Stimulated activated effector memory CD8-positive, alpha-beta T cell treated with anti-CD3 and anti-CD28 coated beads, Interleukin-12 subunit alpha, Interleukin-12 subunit beta, amount 100 ng/mL, for 72 hours (primary cell): ENCODE measurements around the gene TSBP1.

ENCODE experiments used
- ATAC-seq: fragments of 150-1000 bp; cut with Tn5 transposase; 2 replicates; pipeline ENCODE4 v1.10.0; 2021
- DNase-seq, 2 donors: peaks; one replicate each; pipeline ENCODE4 v3.0.0; 2021 to 2022; ENCODE audit warnings: low spot score in 2 of 2
- H3K27ac Mint-ChIP-seq: one replicate; pipeline ENCODE4 v1.8.0; 2022; ENCODE audit warnings: mild to moderate bottlenecking, mixed read lengths
- H3K36me3 Mint-ChIP-seq: one replicate; pipeline ENCODE4 v1.8.0; 2022; ENCODE audit warnings: mild to moderate bottlenecking, mixed read lengths
- H3K4me1 Mint-ChIP-seq: one replicate; pipeline ENCODE4 v1.8.0; 2022; ENCODE audit warnings: mixed read lengths
- H3K4me3 Mint-ChIP-seq: one replicate; pipeline ENCODE4 v1.8.0; 2022; ENCODE audit warnings: mild to moderate bottlenecking, mixed read lengths
- H3K9me3 Mint-ChIP-seq: one replicate; pipeline ENCODE4 v1.8.0; 2022; ENCODE audit warnings: mixed read lengths

Gene TSBP1, protein sequence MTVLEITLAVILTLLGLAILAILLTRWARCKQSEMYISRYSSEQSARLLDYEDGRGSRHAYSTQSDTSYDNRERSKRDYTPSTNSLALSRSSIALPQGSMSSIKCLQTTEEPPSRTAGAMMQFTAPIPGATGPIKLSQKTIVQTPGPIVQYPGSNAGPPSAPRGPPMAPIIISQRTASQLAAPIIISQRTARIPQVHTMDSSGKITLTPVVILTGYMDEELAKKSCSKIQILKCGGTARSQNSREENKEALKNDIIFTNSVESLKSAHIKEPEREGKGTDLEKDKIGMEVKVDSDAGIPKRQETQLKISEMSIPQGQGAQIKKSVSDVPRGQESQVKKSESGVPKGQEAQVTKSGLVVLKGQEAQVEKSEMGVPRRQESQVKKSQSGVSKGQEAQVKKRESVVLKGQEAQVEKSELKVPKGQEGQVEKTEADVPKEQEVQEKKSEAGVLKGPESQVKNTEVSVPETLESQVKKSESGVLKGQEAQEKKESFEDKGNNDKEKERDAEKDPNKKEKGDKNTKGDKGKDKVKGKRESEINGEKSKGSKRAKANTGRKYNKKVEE

GRCh38 chr6:32371803-32372202 lies at the start of gene TSBP1:
Gene TSBP1, minus strand, starts transcription at chr6:32371903. Its CDS starts 197 bp downstream, at chr6:32371706.
- Mint-ChIP-seq H3K4me3 (no peak within 1 kb of the TSS), H3K9me3 (no peaks in the 10 kb centered on the region), H3K27ac (no peak within 1 kb of the TSS), H3K4me1 (peaks cover 7% of the 10 kb centered on the region), H3K36me3 (no peaks in the 10 kb centered on the region)
- DNase-seq (no peak), ATAC-seq (no peak)

GRCh38 chr6:32416036-32416435 lies 44.3 kb upstream of the TSBP1 start:
- Mint-ChIP-seq H3K4me3 (no peak overlapping the region), H3K36me3 (no peaks in the 10 kb centered on the region), H3K4me1 (peaks cover 17% of the 10 kb centered on the region), H3K27ac (no peak overlapping the region), H3K9me3 (no peaks in the 10 kb centered on the region)
- no peak for DNase-seq
- no peak for ATAC-seq

DNA sequence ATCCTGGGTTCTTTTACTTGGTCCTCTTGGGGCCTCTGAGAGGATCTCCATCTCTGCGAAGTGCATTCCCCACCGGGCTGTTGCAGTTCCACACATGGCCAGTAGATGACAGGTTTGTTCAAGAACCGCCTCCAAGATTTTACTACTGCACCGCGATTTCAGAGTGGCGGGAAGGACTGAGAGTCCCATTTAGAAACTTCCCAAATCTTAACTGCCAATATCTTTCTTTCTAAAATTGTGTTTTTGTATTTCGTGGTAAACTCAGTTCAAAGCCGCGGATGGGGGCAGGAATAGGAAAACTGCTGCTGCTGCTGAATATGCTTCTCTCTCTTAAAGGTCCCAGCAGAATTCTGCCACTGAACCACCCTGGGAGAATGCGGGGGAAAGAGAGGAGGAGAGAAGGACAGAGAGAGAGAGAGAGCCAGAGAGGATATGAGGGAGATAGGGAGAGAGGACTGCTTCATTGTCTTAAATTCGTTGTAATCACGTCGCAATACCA lies 43.9 kb upstream of the TSBP1 start:
- peak; percentile 76 for ATAC-seq
- H3K4me3 Mint-ChIP-seq: no peak overlapping the region

DNA sequence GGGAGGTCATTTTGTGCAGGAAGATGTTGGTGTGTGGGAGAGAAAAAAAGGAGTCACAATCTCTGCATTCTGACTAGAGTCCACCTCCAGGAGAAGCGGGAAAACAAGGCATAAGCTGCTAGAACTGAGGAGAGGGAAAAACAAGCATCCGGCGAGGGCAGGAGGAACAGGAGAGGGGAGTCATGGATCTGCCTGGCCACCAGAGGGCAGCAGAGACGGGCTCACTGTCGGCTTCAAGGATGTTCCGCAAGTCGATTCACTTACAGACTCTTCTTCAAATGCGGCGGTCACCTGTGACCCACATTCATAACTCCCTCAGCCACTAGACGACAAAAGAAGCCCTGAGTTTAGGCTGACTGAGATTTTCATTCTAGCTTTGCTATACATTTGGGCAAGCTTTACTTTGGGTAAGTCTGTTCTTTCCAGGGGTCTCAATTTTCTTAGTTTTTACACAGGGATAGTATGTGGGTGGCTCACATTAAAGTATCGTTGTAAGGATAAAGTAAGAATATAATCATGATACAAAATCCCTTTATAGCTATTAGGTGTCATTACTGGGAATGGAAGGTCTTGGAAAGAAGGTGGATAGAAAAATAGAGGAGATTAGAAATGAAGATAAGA lies 41.8 kb upstream of the TSBP1 start:
- Mint-ChIP-seq H3K27ac (peak overlapping the region; percentile 39), H3K4me3 (no peak overlapping the region), H3K9me3 (no peaks in the 10 kb centered on the region), H3K4me1 (peaks cover 17% of the 10 kb centered on the region), H3K36me3 (no peaks in the 10 kb centered on the region)
- ATAC-seq (peak; percentile 92), DNase-seq (peak; percentile 78 to 91)

More for the DNA sequence above, 43.9 kb upstream of the TSBP1 start:
- no peaks in the 10 kb centered on the region for H3K9me3 Mint-ChIP-seq
- H3K27ac Mint-ChIP-seq: no peak overlapping the region
- H3K36me3 Mint-ChIP-seq: no peaks in the 10 kb centered on the region
- peak; percentile 60 to 87 for DNase-seq
- peaks cover 17% of the 10 kb centered on the region for H3K4me1 Mint-ChIP-seq

DNA sequence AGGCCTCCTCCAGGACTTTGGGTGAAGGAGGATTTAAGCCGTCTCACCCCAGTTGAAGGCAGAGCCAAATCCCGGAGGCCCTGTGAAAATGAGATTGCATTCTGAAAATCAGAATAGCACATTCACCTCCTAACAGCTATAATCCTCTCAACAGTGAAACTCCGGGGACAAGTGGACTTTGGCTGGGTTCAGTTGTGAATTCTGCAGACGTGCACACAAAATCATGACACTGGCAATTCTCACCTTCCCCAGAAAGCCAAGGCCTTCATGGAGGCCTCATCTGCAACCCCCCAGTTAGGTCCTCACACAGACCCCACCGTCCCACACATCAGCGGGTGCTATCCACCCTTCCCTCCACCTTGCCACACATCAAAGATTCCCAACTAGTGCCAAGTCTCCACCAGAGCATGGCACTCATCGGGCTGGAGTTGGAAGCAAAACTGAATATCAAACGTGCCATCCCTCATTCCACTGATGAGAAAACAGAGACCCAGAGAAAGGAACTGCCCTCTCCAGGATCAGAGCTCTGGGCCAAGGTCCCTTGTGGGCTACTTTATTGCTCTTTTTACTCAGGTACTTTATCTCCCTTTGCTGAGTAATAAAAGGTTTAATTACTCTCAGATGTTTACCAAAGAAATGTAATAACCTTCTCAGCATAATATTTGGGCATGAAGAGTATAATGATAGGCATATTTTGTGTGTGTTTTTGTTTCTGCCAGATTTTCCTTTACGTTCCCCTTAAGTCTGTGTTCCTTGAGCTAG lies 40.0 kb upstream of the TSBP1 start:
- no peak overlapping the region for H3K4me3 Mint-ChIP-seq
- no peak overlapping the region for H3K27ac Mint-ChIP-seq
- ATAC-seq: no peak
- H3K9me3 Mint-ChIP-seq: no peaks in the 10 kb centered on the region
- DNase-seq: no peak
- no peaks in the 10 kb centered on the region for H3K36me3 Mint-ChIP-seq
- H3K4me1 Mint-ChIP-seq: peaks cover 17% of the 10 kb centered on the region

DNA sequence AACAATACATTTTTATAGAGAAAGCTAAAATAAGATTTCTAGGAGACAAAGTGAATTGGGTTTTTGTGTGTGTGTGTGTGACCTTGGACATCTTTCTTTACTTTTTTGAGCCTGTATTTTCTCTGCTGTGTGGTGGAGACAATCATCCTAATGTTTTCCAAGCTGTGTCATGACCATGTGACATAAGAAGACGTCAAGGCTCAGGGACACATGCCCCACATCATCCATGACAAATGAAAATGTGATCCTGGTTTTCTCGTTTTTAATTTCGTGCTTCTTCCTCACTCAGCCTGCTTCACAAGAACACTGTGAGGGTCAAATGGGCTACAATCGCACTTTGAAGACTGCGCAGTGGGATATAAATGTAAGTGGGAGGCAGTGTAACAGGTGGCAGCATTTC lies 39.2 kb upstream of the TSBP1 start:
- no peak for ATAC-seq
- H3K4me3 Mint-ChIP-seq: no peak overlapping the region
- peaks cover 16% of the 10 kb centered on the region for H3K4me1 Mint-ChIP-seq
- no peak overlapping the region for H3K27ac Mint-ChIP-seq
- no peak for DNase-seq
- H3K36me3 Mint-ChIP-seq: no peaks in the 10 kb centered on the region
- no peaks in the 10 kb centered on the region for H3K9me3 Mint-ChIP-seq

DNA sequence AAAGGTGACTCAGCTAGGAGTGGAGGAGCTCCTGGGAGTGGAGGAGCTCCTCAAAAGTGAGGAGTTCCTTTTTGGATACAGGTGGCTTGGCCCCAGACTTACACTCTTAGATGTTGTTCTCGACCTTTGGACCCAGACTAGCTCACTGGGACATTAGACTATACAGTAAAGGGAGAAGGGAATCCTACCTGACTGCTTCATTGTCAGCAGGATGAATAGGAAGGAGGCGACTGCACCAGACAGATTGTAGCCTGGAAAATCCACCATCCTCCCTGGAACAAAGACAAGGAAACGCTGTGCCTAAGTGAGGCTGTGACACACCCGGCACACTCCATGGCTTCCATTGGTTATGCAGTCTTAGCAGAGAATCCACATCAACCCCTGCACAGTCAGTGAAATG lies 35.2 kb upstream of the TSBP1 start, which contains the start of gene BTNL2:
Gene BTNL2, minus strand, starts transcription at position 325 of the 400 bp plus-strand sequence. Its CDS starts 58 bp downstream, at position 267.
- DNase-seq: no peak
- no peaks in the 10 kb centered on the region for H3K36me3 Mint-ChIP-seq
- H3K4me1 Mint-ChIP-seq: no peaks in the 10 kb centered on the region
- no peak for ATAC-seq
- no peak within 1 kb of the TSS for H3K4me3 Mint-ChIP-seq
- no peaks in the 10 kb centered on the region for H3K9me3 Mint-ChIP-seq
- no peak within 1 kb of the TSS for H3K27ac Mint-ChIP-seq

- Mint-ChIP-seq H3K9me3 (no peaks in the 10 kb centered on the region), H3K4me3 (no peak overlapping the region), H3K27ac (no peak overlapping the region), H3K36me3 (no peaks in the 10 kb centered on the region), H3K4me1 (no peaks in the 10 kb centered on the region)
- DNase-seq (no peak), ATAC-seq (no peak)
Measured at GRCh38 chr6:32406197-32406596, 34.5 kb upstream of the TSBP1 start.

DNA sequence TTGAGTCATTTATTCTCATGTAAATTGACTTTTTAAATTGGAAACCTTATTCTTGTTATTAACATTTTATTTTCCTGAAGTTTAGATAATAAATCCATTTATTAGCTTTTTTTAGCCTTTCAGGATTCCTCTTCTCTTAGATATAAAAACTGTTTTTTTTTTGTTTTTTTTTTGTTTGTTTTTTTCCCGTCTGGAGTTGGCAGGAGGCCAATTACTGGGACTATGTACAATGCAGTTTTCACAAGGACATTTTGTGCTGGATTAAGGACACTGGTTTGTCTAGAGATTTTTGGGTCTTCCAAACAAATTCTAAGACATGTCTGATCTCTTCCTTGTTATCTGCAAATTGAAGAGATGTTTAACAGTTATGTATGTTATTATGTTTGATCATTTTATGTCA lies 34.0 kb upstream of the TSBP1 start:
- H3K36me3 Mint-ChIP-seq: no peaks in the 10 kb centered on the region
- H3K4me3 Mint-ChIP-seq: no peak overlapping the region
- ATAC-seq (no peak), DNase-seq (no peak)
- H3K27ac Mint-ChIP-seq: no peak overlapping the region
- no peaks in the 10 kb centered on the region for H3K9me3 Mint-ChIP-seq
- H3K4me1 Mint-ChIP-seq: no peaks in the 10 kb centered on the region

- Mint-ChIP-seq H3K27ac (no peak overlapping the region), H3K4me1 (no peaks in the 10 kb centered on the region), H3K36me3 (no peaks in the 10 kb centered on the region), H3K4me3 (no peak overlapping the region), H3K9me3 (no peaks in the 10 kb centered on the region)
- ATAC-seq: no peak
- no peak for DNase-seq
Measured at GRCh38 chr6:32402812-32403211, 31.1 kb upstream of the TSBP1 start.

GRCh38 chr6:32401284-32401963 lies 29.7 kb upstream of the TSBP1 start:
- DNase-seq: no peak
- peaks cover 8% of the 10 kb centered on the region for H3K4me1 Mint-ChIP-seq

GRCh38 chr6:32397252-32397920 lies 25.7 kb upstream of the TSBP1 start:
- Mint-ChIP-seq H3K36me3 (no peaks in the 10 kb centered on the region), H3K9me3 (no peaks in the 10 kb centered on the region), H3K4me1 (peaks cover 8% of the 10 kb centered on the region), H3K4me3 (no peak overlapping the region), H3K27ac (no peak overlapping the region)
- peak; percentile 87 for ATAC-seq
- no peak for DNase-seq

More at GRCh38 chr6:32401284-32401963, 29.7 kb upstream of the TSBP1 start:
- H3K9me3 Mint-ChIP-seq: no peaks in the 10 kb centered on the region
- no peaks in the 10 kb centered on the region for H3K36me3 Mint-ChIP-seq
- H3K4me3 Mint-ChIP-seq: no peak overlapping the region
- no peak for ATAC-seq
- H3K27ac Mint-ChIP-seq: no peak overlapping the region

GRCh38 chr6:32396028-32396427 lies 24.3 kb upstream of the TSBP1 start:
- Mint-ChIP-seq H3K27ac (no peak overlapping the region), H3K4me3 (no peak overlapping the region), H3K4me1 (peaks cover 8% of the 10 kb centered on the region), H3K36me3 (no peaks in the 10 kb centered on the region), H3K9me3 (no peaks in the 10 kb centered on the region)
- DNase-seq (no peak), ATAC-seq (no peak)

GRCh38 chr6:32393665-32394420 lies 22.1 kb upstream of the TSBP1 start:
- ATAC-seq: no peak
- Mint-ChIP-seq H3K9me3 (no peaks in the 10 kb centered on the region), H3K4me1 (peaks cover 8% of the 10 kb centered on the region), H3K4me3 (no peak overlapping the region), H3K36me3 (no peaks in the 10 kb centered on the region), H3K27ac (no peak overlapping the region)
- no peak for DNase-seq
